LNCAP (cell line): Measurements from ENCODE around the gene KCTD11.

Source experiments
- TF ChIP-seq, protein P1 (sequence below): fragments of 450-650 bp; IDR thresholded peaks from 2 replicates; pipeline ENCODE4 v1.5.1; 2017; ENCODE audit warnings: mild to moderate bottlenecking

Gene KCTD11

GRCh38 chr17:7346761-7347614 lies 5.0 kb upstream of the KCTD11 start:
- TF ChIP-seq, protein P1, sequence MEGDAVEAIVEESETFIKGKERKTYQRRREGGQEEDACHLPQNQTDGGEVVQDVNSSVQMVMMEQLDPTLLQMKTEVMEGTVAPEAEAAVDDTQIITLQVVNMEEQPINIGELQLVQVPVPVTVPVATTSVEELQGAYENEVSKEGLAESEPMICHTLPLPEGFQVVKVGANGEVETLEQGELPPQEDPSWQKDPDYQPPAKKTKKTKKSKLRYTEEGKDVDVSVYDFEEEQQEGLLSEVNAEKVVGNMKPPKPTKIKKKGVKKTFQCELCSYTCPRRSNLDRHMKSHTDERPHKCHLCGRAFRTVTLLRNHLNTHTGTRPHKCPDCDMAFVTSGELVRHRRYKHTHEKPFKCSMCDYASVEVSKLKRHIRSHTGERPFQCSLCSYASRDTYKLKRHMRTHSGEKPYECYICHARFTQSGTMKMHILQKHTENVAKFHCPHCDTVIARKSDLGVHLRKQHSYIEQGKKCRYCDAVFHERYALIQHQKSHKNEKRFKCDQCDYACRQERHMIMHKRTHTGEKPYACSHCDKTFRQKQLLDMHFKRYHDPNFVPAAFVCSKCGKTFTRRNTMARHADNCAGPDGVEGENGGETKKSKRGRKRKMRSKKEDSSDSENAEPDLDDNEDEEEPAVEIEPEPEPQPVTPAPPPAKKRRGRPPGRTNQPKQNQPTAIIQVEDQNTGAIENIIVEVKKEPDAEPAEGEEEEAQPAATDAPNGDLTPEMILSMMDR = no peak

DNA sequence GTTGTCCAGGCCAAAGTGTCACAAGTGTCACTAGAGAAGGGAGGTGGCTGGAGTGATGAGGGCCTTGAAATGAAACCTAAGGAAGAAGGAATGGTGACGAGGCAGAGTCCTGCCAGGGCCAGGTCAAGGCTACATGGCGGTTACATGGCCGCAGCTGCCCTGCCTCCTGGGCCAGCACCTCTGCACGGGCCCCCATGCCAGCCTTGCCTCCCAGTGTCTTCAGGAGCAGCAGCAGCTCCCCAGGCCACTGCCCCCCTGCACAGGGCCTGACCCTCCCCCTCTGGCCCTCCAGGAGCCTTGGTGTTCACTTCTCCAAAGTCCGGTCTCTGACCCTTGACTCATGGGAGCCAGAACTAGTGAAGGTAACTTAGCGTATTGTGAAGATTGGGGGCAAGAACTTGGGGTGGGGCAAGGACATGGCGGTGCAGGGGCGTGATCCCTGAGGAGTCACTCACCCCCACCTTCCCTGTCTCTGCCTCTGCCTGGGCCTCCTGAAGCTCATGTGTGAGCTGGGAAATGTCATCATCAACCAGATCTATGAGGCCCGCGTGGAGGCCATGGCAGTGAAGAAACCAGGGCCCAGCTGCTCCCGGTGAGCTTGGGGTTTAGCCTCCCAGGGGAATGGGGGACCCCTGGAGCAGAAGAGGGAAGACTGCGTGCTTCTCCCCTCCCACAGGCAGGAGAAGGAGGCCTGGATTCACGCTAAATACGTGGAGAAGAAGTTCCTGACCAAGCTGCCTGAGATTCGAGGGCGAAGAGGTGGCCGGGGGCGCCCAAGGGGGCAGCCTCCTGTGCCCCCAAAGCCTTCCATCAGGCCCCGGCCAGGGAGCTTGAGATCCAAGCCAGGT lies 4.1 kb upstream of the KCTD11 start:
- TF ChIP-seq, protein P1 = no peak

GRCh38 chr17:7348478-7349242 lies 3.3 kb upstream of the KCTD11 start:
- TF ChIP-seq, protein P1 = no peak

DNA sequence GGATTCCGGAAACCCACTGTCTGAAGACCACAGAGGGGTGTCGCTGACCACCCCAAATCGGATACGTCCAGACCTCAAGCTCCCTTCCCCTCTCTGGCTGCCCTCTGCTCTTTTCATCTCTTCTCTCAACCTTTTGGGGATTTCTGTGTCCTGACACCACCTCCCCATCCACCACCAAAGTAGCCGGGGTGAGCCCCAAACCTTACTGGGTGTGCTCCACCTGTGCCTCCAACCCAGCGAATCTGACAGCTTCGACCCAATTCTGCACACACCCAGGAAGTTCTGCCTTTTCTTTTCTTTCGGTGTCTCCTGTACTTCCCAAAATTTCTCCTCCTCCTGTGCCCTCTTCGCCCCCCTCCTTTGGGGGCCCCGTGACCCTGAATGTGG lies 534 bp downstream of the KCTD11 start:
- TF ChIP-seq, protein P1 = peak; percentile 27; the same call in 1 of the 2 replicates

DNA sequence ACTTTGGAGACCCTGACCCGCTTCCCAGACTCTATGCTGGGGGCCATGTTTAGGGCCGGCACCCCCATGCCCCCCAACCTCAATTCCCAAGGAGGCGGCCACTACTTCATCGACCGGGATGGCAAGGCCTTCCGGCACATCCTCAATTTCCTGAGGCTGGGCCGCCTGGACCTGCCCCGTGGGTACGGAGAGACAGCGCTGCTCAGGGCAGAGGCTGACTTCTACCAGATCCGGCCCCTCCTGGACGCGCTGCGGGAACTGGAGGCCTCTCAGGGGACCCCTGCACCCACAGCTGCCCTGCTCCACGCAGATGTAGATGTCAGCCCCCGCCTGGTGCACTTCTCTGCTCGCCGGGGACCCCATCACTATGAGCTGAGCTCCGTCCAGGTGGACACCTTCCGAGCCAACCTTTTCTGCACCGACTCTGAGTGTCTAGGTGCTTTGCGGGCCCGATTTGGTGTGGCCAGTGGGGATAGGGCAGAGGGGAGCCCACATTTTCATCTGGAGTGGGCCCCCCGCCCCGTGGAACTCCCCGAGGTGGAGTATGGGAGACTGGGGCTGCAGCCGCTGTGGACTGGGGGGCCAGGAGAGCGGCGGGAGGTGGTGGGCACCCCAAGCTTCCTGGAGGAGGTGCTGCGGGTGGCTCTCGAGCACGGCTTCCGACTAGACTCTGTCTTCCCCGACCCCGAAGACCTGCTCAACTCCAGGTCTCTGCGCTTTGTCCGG lies 1.1 kb downstream of the KCTD11 start:
- TF ChIP-seq, protein P1 = no peak

GRCh38 chr17:7354262-7354843 lies 2.4 kb downstream of the KCTD11 start:
- TF ChIP-seq, protein P1 = no peak
